GM23248 (cell line): Measurements from ENCODE around the gene LST1. TPM values are rescaled to one million over a fixed set of nuclear protein-coding genes. Genes with fewer than 3 reads are reported as not detected.
A peak's percentile ranks its signal among the peaks of the same experiment; 100 is the strongest.

ENCODE experiments used
- DNase-seq: peaks from one replicate; pipeline ENCODE4 v3.0.0-alpha.2; 2015
- H2AFZ ChIP-seq: fragments of 200-600 bp; sonication (generic); 2 replicates; pipeline ENCODE4 v1.6.1; 2016; ENCODE audit warnings: antibody characterized with exemption
- H3F3A ChIP-seq: fragments of 200-600 bp; sonication (generic); 2 replicates; pipeline ENCODE4 v1.6.1; 2016; ENCODE audit warnings: mild to moderate bottlenecking, antibody characterized with exemption, mixed run types; ENCODE audit not compliant: insufficient read depth
- H3K27ac ChIP-seq: fragments of 200-600 bp; sonication (generic); 2 replicates; pipeline ENCODE4 v1.5.1; 2016; ENCODE audit warnings: mild to moderate bottlenecking
- H3K27me3 ChIP-seq: fragments of 200-600 bp; sonication (generic); replicated peaks from 2 replicates; pipeline ENCODE4 v1.6.1; 2016; ENCODE audit warnings: mild to moderate bottlenecking; ENCODE audit not compliant: insufficient read depth
- H3K36me3 ChIP-seq: fragments of 200-600 bp; sonication (generic); 2 replicates; pipeline ENCODE4 v1.6.1; 2016; ENCODE audit warnings: low read depth, mild to moderate bottlenecking
- H3K4me1 ChIP-seq: fragments of 200-600 bp; sonication (generic); 2 replicates; pipeline ENCODE4 v1.6.1; 2016; ENCODE audit warnings: mild to moderate bottlenecking; ENCODE audit not compliant: insufficient read depth
- H3K4me2 ChIP-seq: fragments of 200-600 bp; sonication (generic); one replicate; pipeline ENCODE4 v1.6.1; 2016; ENCODE audit warnings: mild to moderate bottlenecking; ENCODE audit not compliant: unreplicated experiment
- H3K4me3 ChIP-seq: fragments of 200-600 bp; sonication (generic); 2 replicates; pipeline ENCODE4 v1.5.1; 2016; ENCODE audit warnings: mild to moderate bottlenecking
- H3K79me2 ChIP-seq: fragments of 200-600 bp; sonication (generic); 2 replicates; pipeline ENCODE4 v1.6.1; 2016; ENCODE audit warnings: mild to moderate bottlenecking; ENCODE audit not compliant: insufficient read depth
- H3K9ac ChIP-seq: fragments of 200-600 bp; sonication (generic); 2 replicates; pipeline ENCODE4 v1.6.1; 2016; ENCODE audit warnings: mild to moderate bottlenecking
- H3K9me2 ChIP-seq: fragments of 200-600 bp; sonication (generic); 2 replicates; pipeline ENCODE4 v1.6.1; 2016; ENCODE audit warnings: mixed run types, mild to moderate bottlenecking, moderate library complexity; ENCODE audit not compliant: insufficient read depth
- H3K9me3 ChIP-seq: fragments of 200-600 bp; sonication (generic); one replicate; pipeline ENCODE4 v1.6.1; 2017; ENCODE audit warnings: low read depth
- H4K20me1 ChIP-seq: fragments of 200-600 bp; sonication (generic); 2 replicates; pipeline ENCODE4 v1.6.0; 2016; ENCODE audit not compliant: insufficient read depth
- EZH2 ChIP-seq: fragments of 200-600 bp; sonication (generic); IDR thresholded peaks from 2 replicates; pipeline ENCODE4 v1.6.1; 2018; ENCODE audit warnings: antibody characterized with exemption, mild to moderate bottlenecking; ENCODE audit not compliant: insufficient read depth, poor library complexity, severe bottlenecking
- EZH2phosphoT487 ChIP-seq: fragments of 200-600 bp; sonication (generic); IDR thresholded peaks from 2 replicates; pipeline ENCODE4 v1.6.1; 2018; ENCODE audit warnings: antibody characterized with exemption, moderate library complexity, mild to moderate bottlenecking, low read depth; ENCODE audit not compliant: insufficient read depth
- WGBS, 2 experiments: methylation state at CpG; one replicate each; pipeline ENCODE4 v1.1.6; 2015 to 2017; ENCODE audit warnings: low lambda C conversion rate in 2 of 2, low coverage in 1 of 2; ENCODE audit errors: missing lambda C conversion rate in 2 of 2; 5-methylcytosine and 5-hydroxymethylcytosine counted together
- in situ Hi-C: fragments of 300-500 bp; cut with MboI; formaldehyde crosslinking; loops from 2 replicates; pipeline ENCODE4 v1.15.0; 2020
- polyA plus RNA-seq: library from polyadenylated mRNA; unstranded; fragments of >200 nt; fragmentation: Nextera tagmentation; extraction: Ambion mirVana; gene quantifications from 2 replicates; pipeline ENCODE4 v1.2.1, GENCODE V29; 2016
- total RNA-seq: library from RNA; depleted of rRNA; stranded (reverse); fragments of >200 nt; shearing (Covaris generic); gene quantifications from 2 replicates; pipeline ENCODE4 v1.2.3, GENCODE V29; 2014

The LST1 gene
- total and polyA plus RNA-seq, 2 experiments from 2014 or later: not detected

- DNase-seq: peak; percentile 42
- Histone ChIP-seq H3K4me3 (peak overlapping the region; percentile 95), H3K79me2 (peaks cover 65% of the 10 kb centered on the region), H3K27ac (peak overlapping the region; percentile 97), H2AFZ (no peak overlapping the region), H3K9me3 (no peaks in the 10 kb centered on the region), H3K4me1 (0 out of 2 replicates have a peak, but pooled peaks cover 14% of the 10 kb centered on the region), H4K20me1 (peaks cover 7% of the 10 kb centered on the region; the same call in 1 of the 2 replicates), H3K9ac (peak overlapping the region; percentile 99), H3K27me3 (no peaks in the 10 kb centered on the region), H3K4me2 (peak overlapping the region; percentile 99), H3K36me3 (peaks cover 39% of the 10 kb centered on the region), H3F3A (peaks cover 20% of the 10 kb centered on the region), H3K9me2 (no peaks in the 10 kb centered on the region)
- in situ Hi-C loops: no loop called here
- WGBS, 2 experiments: 14 to 18% methylated on average over 4 of the region's 4 CpGs
- TF ChIP-seq EZH2 (no peak), EZH2phosphoT487 (no peak)
Observed at GRCh38 chr6:31621991-31622390, 35.9 kb downstream of the LST1 start.

GRCh38 chr6:31622684-31623091, 36.6 kb downstream of the LST1 start:
- peak overlapping the region; percentile 97; the same call in 1 of the 2 replicates for H3K27ac ChIP-seq
- DNase-seq: no peak

GRCh38 chr6:31624070-31624469, 38.0 kb downstream of the LST1 start:
- Histone ChIP-seq H3K9ac (no peak overlapping the region), H3K4me1 (0 out of 2 replicates have a peak, but pooled peaks cover 14% of the 10 kb centered on the region), H2AFZ (no peak overlapping the region), H3K9me2 (no peaks in the 10 kb centered on the region), H3K36me3 (peaks cover 59% of the 10 kb centered on the region), H3K27me3 (no peaks in the 10 kb centered on the region), H3K4me3 (no peak overlapping the region), H3K79me2 (peaks cover 86% of the 10 kb centered on the region), H3K9me3 (no peaks in the 10 kb centered on the region), H3K4me2 (no peak overlapping the region), H3F3A (peaks cover 28% of the 10 kb centered on the region), H3K27ac (no peak overlapping the region), H4K20me1 (peaks cover 7% of the 10 kb centered on the region; the same call in 1 of the 2 replicates)
- TF ChIP-seq EZH2: no peak
- no peak for TF ChIP-seq EZH2phosphoT487
- DNase-seq: no peak
- in situ Hi-C loops: no loop called here
- 87 to 89% methylated on average over 10 of the region's 10 CpGs for WGBS, 2 experiments

More at GRCh38 chr6:31622684-31623091, 36.6 kb downstream of the LST1 start:
- 63% methylated on average over 10 of the region's 10 CpGs for WGBS, 2 experiments
- H3K4me2 ChIP-seq: peak overlapping the region; percentile 99
- peaks cover 20% of the 10 kb centered on the region for H3F3A ChIP-seq
- H4K20me1 ChIP-seq: peaks cover 7% of the 10 kb centered on the region; the same call in 1 of the 2 replicates
- H2AFZ ChIP-seq: no peak overlapping the region
- no peaks in the 10 kb centered on the region for H3K9me2 ChIP-seq
- H3K9ac ChIP-seq: peak overlapping the region; percentile 99
- in situ Hi-C loops: no loop called here
- 0 out of 2 replicates have a peak, but pooled peaks cover 14% of the 10 kb centered on the region for H3K4me1 ChIP-seq
- H3K36me3 ChIP-seq: peaks cover 46% of the 10 kb centered on the region
- H3K4me3 ChIP-seq: peak overlapping the region; percentile 95
- peaks cover 72% of the 10 kb centered on the region for H3K79me2 ChIP-seq
- no peaks in the 10 kb centered on the region for H3K9me3 ChIP-seq
- TF ChIP-seq EZH2: no peak
- TF ChIP-seq EZH2phosphoT487: no peak
- no peaks in the 10 kb centered on the region for H3K27me3 ChIP-seq

GRCh38 chr6:31626952-31627351, 40.9 kb downstream of the LST1 start:
- 0 out of 2 replicates have a peak, but pooled peaks cover 24% of the 10 kb centered on the region for H3F3A ChIP-seq
- no peaks in the 10 kb centered on the region for H3K9me2 ChIP-seq
- DNase-seq: no peak
- no peaks in the 10 kb centered on the region for H3K9me3 ChIP-seq
- 0 out of 2 replicates have a peak, but pooled peaks cover 11% of the 10 kb centered on the region for H3K4me1 ChIP-seq
- in situ Hi-C loops: no loop called here
- WGBS, 2 experiments: 96 to 100% methylated on average over 2 to 10 of the region's 10 CpGs
- H3K9ac ChIP-seq: no peak overlapping the region
- H3K79me2 ChIP-seq: peaks cover 99% of the 10 kb centered on the region
- no peak overlapping the region for H3K27ac ChIP-seq
- H2AFZ ChIP-seq: no peak overlapping the region
- H3K36me3 ChIP-seq: peaks cover 87% of the 10 kb centered on the region
- H3K4me3 ChIP-seq: no peak overlapping the region
- H3K27me3 ChIP-seq: no peaks in the 10 kb centered on the region
- H4K20me1 ChIP-seq: peaks cover 7% of the 10 kb centered on the region; the same call in 1 of the 2 replicates
- no peak overlapping the region for H3K4me2 ChIP-seq
- TF ChIP-seq EZH2 (no peak), EZH2phosphoT487 (no peak)
